GM21737 (cell line): ENCODE measurements around the gene ECE1.

Experiments
- ATAC-seq: cut with Tn5 transposase; IDR thresholded peaks from one replicate; pipeline ENCODE4 v1.9.1; 2021; ENCODE audit warnings: mild to moderate bottlenecking, moderate library complexity; ENCODE audit not compliant: unreplicated experiment

The ECE1 gene

DNA sequence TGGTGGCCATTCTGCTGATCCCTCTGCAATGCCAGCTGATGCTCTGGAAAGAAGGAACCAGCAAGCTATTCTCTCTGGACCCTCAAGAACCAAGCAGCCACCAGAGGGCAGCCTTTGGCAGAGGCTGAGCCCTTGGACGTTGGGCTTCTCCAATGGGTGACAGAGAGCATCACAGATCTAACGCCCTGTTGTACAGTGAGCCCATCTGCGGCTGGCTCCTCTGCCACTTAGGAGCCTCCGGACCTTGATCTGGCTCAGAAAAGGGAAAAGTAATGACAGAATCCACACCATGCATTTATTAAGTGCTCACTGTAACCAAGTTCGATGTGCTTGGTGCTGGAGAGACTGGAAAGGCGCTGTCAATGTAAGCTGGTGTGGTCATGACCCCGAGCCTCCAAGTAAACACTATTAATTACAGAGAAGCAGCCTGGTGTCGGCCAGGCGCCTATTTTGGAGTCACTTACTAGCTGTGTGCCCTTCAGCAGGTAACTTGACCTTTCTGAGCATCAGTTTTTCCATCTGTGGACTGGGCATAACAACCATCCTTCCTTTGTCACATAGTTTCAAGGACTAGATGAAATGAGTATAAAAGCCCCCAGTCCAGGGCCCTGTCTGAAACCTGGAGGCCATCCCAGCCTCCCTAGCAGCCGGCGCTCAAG lies 34.9 kb downstream of the ECE1 start:
- ATAC-seq = no peak

DNA sequence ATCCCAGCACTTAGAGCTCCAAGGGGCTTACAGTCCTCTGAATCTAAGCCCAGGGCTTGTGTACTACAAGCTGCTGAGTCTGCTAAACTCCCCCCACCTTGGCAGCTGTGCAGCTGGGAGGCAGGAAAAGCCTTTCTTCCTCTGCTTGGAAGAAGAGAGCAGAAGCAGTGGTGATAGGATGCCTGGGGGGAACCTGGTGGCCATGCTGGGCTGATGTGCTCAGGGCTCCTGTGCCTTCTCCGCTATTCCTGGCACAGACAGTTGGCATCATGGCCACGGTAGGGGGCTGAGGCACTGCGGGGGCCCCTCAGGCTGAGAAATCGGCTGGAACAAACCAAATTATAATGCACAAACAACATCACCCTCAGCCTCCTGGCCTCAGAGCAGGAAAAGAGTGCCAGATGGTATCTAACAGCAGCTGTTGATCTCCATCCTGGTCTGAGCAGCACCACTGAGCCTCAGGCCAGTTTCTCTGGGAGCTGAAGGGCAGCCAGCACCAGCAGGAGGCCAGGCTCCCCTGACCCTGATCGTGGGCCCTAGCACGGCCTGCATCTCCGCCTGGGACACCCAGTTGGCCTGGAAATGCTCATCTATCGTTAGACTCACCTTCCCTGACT lies 35.8 kb downstream of the ECE1 start:
- no peak for ATAC-seq

DNA sequence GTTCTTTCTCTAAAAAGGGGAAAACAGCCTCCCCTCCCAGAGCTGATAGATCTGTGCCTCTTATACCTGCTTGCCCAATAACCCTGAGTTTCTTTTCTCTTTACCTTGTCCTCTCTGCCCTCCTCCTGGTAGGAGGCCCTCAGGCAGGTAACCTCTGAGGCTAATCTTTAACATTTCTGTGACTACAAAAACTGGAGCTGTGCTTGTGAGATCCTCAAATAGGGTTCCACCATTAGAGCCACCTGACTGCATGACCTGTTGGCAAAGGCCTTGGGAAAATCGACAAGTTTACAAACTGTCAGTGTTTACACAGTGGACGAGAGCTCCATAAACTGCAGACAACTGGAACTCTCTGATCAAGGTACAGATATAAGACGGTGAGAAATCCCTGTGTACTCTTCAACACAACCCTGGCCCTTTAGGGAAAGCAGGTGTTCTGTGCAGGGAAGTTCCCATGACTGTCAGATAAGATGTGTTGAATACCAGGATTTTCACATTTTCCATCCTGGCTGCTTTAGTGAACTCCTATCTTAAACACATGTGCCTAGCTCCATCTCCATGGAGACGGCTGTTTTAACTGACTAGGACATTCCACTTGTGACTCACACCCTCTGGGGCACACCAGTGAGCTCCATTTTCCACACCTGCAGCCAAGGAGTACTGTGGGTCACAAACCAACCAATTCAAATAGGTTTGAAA lies 38.3 kb downstream of the ECE1 start:
- no peak for ATAC-seq

DNA sequence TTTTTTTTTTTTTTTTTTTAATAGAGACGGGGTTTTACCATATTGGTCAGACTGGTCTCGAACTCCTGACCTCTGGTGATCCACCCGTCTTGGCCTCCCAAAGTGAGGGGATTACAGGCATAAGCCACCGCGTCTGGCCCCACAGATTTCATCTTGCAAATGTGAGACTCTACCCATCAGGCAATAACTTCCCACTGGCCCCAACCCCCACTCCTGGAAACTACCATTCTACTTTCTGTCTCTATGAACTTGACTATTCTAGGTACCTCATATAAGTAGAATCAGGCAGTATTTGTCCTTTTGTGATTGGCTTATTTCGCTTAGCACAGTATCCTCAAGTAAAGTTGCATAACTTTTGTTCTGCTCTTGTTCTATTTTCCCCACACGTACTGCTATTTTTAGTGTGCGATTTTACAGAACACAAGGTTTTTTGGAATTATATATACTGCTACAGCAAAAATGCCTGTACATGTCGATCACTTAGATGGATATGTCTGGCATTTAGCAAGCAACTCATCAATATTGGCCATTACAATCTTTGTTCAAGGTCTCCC lies 40.2 kb downstream of the ECE1 start:
- ATAC-seq = no peak

DNA sequence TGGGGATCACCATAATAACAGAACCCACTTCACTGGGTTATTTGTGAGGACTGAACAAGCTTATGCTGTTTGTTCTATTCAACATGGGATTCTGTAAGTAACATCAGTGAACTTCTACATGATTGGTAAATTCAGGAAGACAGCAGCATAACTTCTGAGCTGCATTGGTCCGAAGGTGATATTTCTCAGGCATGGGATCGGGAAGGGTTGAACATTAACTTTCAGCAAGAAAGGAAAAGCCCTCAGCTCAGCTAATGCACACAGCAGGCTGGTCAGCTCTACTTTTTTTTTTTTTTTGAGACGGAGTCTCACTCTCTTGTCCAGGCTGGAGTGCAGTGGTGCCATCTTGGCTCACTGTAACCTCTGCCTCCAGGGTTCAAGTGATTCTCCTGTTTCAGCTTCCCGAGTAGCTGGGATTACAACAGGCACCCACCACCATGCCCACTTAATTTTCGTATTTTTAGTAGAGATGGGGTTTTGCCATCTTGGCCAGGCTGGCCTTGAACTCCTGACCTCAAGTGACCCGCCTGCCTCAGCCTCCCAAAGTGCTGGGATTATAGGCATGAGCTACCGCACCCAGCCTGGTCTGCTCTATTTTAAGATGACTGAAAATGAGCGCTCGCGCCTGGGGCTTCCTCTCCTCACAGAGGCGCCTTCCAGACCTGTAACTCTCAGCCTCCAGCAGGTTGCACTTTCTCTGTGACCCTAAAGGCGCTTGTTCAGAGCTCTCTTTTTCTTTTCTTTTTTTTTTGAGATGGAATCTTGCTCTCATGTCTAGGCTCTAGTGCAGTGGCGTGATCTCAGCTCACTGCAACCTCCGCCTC lies 42.2 kb downstream of the ECE1 start:
- ATAC-seq = no peak

DNA sequence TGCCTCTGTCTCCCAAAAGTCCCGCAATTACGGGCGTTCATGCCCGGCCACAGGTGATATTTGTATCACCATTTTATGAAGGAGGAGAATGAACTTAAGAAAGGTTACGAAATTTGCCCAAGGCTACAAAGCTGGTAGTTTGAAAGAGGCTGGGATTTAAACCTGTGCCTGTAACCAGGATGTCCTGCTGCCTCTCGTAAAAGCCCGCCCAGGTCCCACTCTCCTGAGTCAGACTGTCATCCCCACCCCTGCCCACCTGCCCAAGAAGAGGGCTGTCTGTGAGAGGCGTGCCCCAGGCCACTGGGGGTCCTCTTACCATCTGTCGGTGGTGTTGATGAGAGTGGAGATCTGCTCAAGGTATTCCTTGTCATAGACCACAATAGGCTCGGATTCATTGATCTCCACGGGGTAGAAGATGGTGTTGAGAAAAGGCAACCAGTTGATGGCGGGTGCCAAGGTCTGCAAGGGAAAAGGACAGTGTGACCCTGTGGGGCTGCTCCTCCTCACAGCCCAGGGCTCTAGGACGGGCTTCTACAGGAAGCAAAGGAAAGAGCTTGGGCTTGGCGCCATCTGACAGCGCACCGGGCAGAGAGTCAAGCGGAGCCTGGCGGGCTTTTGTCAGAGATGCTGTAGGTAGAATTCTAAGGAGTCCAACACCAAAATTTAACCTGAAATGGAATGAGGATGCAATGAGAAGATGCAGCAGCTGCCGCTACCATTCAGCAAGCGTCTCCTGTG lies 43.2 kb downstream of the ECE1 start:
- ATAC-seq = no peak

DNA sequence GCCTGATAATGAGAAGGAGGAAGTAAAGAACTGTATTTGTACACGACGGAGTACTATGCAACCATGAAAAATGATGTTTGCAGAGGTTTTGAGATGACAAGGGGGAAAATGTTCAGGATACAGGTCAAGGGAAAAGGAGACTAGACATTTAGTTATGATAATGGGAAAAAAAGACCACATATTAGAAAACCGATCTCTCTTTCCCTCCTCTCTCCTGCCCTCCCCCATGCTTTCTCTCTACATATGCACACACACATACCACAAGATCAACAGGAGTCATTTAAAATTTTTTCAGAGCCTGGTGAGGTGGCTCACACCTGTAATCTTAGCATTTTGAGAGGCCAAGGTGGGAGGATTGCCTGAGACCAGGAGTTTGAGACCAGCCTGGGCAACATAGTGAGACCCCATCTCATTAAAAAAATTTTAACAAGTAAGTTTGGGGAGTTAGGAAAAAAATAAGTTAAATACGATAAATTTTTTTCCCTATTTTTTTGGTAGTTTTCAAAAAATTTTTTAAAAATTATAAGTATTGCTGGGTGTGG lies 44.5 kb downstream of the ECE1 start:
- no peak for ATAC-seq

DNA sequence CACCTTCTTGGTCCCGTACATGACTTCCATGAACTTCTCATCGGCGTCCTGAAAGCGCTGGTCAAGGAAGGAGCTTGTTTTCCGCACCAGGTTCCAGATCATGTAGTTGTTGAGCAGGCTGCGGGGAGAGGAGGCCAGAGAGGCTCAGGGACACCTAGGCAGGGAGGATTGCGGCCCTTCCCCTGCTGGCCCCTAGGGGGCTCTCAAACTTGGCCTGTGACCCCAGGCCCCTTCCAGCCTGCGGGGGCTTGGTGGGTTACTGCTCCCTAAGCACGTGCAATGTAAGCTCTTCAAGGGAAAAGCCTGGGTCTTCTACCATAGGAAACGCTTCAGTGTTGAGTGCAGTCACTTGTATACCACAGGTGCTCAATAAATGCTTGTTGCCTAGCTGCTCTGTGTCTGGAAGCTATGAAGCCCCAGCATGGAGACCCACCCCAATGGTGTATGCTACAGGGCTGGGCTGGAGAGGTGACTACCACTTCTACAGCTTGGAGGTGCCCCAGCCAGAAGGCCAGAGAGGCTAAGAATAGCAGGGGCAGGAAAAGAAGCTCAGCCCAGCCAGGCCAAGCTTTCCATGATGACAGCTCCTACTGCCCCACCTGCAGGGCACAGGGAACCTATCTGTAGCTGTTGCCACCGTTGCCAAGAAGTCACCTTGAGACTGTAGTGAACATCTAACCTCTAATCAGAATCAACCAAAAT lies 45.1 kb downstream of the ECE1 start:
- no peak for ATAC-seq

DNA sequence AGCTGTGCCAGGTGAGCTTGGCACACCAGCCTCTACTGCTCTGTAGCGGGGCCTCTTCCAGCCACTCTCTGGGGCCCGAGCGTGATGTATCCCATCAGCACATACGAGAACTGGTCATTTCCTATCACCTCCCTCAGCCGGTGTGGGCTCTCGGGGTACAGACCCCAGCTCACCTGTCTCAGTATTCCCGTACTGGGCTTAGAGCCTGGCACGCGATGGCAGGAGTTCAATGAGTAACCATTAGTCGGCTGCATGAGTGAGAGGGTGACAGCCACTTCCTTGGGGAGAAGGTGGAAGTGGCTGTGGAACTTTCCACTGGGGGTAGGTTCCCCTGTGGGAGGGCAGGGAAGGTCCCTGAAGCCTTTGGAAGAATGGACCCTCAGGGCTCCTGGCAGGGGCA lies 46.1 kb downstream of the ECE1 start:
- no peak for ATAC-seq

DNA sequence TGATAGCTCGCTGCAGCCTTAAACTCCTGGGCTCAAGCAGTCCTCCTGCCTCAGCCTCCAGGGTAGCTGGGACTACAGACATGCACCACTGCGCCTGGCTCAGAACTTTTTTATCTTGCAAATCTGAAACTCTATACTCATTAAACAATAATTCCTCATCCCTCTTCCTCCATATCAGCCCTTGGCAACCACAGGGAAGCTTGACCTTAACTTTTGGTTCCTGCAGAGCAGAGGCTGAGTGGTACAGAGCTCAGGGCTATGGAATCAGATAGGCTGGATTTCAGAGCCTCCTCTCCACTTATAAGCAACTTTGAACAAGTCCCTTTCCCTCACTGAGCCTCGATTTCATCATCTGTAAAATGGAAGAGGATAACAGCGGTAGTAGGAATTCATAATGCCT lies 47.4 kb downstream of the ECE1 start:
- no peak for ATAC-seq

DNA sequence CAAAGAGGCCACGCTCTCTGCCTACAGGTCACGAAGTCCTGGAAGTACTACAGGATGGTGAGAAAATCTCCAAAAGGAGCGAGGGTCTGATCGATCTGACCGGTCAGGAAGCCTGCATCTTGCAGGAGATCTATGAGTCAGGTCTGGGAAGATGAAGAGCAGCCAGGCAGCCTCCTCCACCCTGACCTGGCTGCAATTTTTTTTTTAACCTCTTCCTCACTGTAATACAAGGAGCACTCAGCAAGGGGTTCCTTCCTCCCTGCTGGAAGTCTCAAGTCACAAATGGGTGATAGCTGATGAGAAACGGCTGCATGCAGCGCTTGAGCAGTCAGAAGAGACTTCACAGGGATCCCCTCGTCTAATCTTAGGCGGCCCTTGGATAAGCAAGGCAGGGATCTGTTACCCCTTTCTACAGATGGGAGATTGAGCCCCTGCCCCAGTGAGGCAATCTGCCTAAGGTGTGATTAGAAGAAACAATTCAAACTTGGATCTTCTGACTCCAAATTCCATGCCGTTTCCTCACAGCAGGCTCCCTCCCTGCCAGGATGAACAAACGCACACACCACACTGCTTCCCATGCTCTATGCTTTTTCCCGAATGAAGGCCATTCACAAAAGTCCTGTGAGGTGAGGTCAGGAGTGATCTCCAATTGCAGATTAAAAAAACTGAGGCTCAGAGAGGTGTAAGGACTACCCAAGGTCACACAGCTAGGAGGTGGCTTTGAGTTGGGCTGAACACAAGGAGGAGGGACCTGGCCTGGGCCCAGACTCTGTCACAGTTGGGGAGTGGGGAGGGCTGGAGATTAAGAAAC lies 48.3 kb downstream of the ECE1 start:
- ATAC-seq = no peak

DNA sequence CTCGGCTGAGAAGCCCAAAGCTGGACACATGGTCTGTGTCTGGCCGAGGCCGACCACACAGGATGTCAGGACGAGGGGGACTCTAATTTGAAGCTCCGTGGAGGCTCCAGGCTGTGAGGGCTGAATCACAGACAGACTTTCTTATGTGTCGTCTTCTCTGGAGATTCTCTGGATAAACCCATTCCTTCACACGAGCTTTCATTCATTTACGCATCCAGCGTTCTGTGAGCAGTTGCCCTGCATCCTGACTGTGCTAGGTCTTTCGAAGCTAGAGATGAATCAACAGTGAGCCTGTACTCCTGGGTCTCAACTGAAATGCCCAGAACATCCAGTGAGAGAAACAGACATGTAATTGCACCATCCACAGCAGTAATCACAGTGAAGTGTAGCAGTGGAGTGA lies 49.6 kb downstream of the ECE1 start:
- no peak for ATAC-seq

DNA sequence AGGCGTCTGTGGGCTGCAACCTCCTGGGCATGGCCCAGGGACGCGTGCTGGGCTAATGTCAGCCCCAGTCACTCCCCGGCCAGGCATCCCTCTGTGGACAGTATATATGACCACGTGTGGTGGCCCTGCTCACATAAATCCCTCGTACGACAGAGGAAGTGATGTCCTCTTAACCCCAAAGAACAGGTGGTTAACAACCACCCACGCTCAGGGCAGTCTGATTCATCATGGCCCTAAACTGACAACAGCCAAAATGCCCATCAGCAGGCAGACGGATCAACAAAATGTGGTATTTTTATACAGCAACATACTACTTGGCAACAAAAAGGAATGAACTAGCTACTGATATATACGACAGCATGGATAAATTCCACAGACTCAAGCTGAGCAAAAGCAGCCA lies 51.0 kb downstream of the ECE1 start:
- no peak for ATAC-seq

DNA sequence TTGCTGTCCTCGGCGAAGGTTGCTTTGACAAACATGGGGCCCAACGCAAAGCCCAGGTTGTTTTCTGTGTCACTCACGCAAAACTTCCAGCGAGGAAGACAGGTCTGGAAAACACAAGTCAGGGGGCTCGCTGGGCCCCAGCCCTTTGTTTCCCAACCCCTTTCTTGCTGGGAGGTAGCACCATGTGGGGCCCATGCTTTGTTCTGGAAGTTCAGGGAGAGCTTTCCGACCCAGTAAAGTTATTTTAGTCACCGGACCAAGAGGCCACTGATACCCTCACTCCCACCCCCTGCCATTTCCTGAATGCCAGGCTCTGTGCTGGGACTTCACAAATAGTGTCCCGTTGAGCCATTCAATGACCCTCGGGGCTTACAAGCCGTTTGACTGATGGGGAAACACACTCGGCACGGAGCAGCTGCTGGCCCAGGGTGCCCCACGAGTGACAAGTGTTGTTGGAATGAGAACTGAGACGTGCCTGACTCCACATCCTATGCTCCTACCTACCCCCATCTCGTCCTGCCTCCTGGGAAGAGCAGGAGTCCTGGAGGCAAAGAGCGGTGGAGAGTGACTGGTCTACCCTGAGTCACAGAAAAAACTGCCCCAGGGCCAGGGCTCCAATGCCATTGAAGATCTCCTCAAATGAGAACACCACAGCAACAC lies 52.0 kb downstream of the ECE1 start:
- ATAC-seq = no peak

DNA sequence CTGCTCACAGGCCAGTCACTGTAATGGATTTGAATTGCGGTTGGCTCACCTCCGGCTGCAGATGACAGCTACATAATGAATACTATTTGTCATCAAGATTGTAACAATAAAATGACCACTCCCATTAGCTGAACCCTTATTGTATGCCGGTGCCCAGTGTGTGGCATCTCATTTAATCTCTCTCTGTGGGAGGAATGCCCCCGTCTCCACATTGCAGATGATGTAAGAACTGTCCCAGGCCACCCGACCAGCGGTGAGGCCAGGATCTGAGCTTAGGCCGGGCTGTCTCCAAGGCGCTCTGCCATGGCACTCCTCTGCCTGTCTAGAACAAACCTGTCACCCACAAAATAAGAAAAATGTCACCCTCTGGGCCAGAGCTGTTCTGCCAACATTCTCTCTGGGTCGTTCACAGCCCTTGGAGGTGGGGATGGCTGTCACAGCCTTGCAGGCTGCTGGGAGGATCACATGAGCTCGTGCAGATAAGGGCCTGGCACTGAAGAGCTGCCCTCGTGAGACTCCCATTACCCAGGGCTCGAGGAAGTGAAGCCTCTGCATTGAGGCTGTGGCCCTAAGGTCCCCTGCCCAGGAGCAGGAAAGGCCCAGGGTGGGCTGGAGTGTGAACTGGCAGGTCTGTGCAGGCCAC lies 52.7 kb downstream of the ECE1 start:
- ATAC-seq = no peak

DNA sequence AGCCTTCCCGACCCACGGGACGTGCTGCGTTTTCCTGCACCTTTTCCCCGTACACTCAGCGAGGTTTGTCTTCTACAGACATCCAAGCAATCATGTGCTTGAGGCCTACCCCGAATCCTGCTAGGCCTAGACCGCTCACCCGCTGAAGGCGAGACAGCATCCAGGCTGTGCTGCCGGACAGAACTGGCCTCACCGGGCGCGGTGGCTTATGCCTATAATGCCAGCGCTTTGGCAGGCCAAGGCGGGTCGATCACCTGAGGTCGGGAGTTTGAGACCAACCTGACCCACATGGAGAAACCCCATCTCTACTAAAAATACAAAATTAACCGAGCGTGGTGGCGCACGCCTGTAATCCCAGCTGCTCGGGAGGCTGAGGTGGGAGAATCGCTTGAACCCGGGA lies 54.1 kb downstream of the ECE1 start:
- no peak for ATAC-seq

DNA sequence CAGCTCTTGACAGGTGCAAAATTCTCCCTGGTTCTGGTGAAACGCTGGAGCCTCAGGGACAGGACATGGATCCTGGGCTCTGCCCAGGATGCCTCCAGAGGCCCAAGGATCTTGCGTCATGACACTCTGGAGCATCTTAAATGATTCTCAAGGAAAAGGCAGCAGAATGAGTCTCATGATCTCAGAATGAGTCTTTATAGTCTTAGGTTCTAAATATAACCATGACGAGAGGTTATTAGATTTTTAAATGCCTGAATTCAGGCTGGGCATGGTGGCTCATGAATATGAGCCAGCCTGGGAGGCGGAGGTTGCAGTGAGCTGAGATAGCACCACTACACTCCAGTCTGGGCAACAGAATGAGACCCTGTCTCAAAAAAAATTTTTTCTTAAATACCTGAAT lies 55.5 kb downstream of the ECE1 start:
- no peak for ATAC-seq

DNA sequence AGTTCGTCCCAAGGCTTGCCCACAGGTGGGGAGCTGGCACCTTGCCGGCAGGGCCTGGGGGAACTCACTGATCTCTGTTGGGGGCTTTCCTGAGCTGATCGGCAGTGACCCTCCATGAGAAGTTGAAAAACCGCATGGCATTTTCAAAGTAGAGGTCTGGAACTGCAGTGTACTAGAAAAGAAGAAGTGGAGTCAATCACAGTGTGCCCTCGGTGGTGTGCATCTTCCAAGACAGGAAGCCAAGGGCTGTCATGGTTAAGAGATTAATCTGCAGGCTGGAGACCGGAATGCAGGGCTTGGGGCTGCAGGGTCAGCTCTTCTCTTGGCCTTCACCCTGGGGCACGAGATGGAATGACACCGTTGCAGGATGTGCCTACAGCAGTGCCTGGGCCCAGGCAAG lies 56.8 kb downstream of the ECE1 start:
- ATAC-seq = no peak
